GM18505 (cell line): Measurements from ENCODE around the gene SLC37A2.
"Not testable (repeated sequence)": the region's sequence is repeated elsewhere in the genome, so short reads cannot be mapped to it uniquely, and the experiment has no call there.

Experiments
- ATAC-seq: cut with Tn5 transposase; IDR thresholded peaks from one replicate; pipeline ENCODE4 v1.9.1; 2021; ENCODE audit not compliant: unreplicated experiment
- POLR2A ChIP-seq: IDR thresholded peaks from 4 replicates; pipeline ENCODE4 v1.6.1; 2011; ENCODE audit warnings: borderline replicate concordance; ENCODE audit not compliant: insufficient read depth, insufficient read length; ENCODE audit errors: extremely low read depth

Gene SLC37A2

GRCh38 chr11:125082611-125083311, 19.7 kb downstream of the SLC37A2 start:
- no peak for TF ChIP-seq POLR2A
- ATAC-seq, result no peak

- ATAC-seq, result no peak
- no peak for TF ChIP-seq POLR2A
Measured at GRCh38 chr11:125083312-125084056, 20.4 kb downstream of the SLC37A2 start.

- no peak for TF ChIP-seq POLR2A
- ATAC-seq, result no peak
Measured at GRCh38 chr11:125084057-125084416, 20.9 kb downstream of the SLC37A2 start.

GRCh38 chr11:125084761-125085231, 21.7 kb downstream of the SLC37A2 start:
- no peak for ATAC-seq
- no peak for TF ChIP-seq POLR2A

DNA sequence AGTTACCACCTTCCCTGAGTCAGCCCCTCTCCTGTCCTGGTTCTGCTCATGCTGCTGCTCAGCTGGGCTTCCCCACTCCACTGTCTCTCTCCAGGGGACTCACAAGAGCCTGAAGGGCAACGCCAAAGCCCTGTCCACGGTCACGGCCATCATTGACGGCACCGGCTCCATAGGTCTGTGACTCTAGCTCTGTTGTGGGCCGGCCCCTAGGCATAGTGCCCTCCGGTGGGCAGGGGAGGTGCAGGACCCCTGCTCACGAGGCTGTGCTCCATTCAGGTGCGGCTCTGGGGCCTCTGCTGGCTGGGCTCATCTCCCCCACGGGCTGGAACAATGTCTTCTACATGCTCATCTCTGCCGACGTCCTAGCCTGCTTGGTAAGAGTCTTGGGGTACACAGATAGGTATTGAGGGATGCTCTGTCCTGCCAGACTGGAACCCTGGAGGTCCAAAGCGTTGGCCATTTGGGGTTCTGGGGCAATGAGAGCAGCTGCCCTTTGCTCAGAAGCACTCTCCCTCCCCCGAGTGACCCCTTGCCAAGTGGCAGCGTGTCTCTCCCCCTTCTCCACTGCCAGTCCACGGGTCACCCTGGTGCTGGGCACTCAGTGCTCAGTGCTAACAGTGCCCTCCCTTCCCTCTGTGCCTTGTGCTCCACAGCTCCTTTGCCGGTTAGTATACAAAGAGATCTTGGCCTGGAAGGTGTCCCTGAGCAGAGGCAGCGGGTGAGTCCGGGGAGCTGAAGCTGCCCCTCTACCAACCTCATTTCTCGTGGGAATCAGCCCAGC, 22.4 kb downstream of the SLC37A2 start:
- ATAC-seq, result no peak
- TF ChIP-seq POLR2A, result no peak

GRCh38 chr11:125086633-125087296, 23.7 kb downstream of the SLC37A2 start:
- TF ChIP-seq POLR2A, result no peak
- no peak for ATAC-seq

GRCh38 chr11:125088123-125088522, 25.0 kb downstream of the SLC37A2 start:
- ATAC-seq, result no peak
- no peak for TF ChIP-seq POLR2A

GRCh38 chr11:125088576-125089455, 25.7 kb downstream of the SLC37A2 start:
- no peak for ATAC-seq
- no peak for TF ChIP-seq POLR2A

DNA sequence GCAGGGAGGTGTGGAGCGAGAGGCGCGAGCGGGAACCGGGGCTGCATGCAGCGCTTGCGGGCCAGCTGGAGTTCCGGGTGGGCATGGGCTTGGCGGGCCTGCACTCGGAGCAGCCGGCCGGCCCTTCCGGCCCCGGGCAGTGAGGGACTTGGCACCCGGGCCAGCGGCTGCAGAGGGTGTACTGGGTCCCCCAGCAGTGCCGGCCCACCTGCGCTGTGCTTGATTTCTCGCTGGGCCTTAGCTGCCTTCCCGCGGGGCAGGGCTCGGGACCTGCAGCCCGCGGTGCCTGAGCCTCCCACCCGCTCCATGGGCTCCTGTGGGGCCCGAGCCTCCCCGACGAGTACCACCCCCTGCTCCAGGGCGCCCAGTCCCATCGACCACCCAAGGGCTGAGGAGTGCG, 26.4 kb downstream of the SLC37A2 start:
- not testable (repeated sequence) for ATAC-seq

DNA sequence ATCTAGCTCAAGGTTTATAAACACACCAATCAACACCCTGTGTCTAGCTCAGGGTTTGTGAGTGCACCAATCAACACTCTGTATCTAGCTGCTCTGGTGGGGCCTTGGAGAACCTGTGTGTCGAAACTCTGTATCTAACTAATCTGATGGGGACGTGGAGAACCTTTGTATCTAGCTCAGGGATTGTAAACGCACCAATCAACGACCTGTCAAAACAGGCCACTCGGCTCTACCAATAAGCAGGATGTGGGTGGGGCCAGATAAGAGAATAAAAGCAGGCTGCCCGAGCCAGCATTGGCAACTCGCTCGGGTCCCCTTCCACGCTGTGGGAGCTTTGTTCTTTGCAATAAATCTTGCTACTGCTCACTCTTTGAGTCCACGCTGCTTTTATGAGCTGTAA, 27.0 kb downstream of the SLC37A2 start:
- ATAC-seq, result not testable (repeated sequence)

GRCh38 chr11:125090816-125091215, 27.7 kb downstream of the SLC37A2 start:
- TF ChIP-seq POLR2A, result no peak

GRCh38 chr11:125091247-125091876, 28.3 kb downstream of the SLC37A2 start:
- TF ChIP-seq POLR2A, result no peak
- no peak for ATAC-seq

More at GRCh38 chr11:125090816-125091215, 27.7 kb downstream of the SLC37A2 start:
- no peak for ATAC-seq

DNA sequence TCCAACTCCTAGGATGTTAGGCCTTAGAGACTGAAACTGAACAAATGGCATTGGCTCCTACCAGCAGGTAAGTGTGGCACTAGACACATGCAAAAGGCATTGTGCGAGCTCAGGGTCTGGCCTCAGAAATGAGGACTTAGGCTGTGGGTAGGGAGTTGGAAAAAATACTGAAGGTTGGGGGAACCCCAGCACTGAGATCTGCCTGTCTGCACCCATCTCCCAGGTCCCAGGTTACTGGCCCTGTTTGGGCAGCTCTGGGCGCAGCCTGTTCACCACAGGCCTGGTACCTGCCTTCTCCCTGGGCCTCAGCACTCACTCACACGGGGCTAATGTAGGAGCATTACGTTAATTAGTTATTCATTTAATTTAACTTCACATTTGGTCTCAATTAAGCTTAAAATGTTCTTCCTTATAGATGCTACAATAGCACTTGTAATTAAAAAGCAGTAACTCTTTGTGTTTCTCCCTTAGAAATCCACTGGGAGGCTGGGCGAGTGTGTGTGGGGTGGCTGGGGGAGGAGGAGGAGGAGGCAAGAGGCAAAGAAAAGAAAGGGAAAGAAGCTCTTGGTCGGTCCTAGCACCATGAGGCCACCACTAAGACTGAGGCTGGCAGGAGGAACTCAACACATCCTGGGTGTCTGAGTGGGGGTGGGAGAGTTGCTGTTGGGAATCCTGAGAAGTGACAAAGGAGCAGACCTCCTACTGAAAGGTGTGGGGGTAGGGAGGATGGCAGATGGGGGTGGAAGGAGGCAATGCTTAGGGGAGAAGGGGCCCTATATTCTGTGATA, 29.0 kb downstream of the SLC37A2 start:
- no peak for ATAC-seq
- TF ChIP-seq POLR2A, result no peak
